Upper lobe of left lung (tissue), 6 donors: Measurements from ENCODE around the gene NAA60. TPM values are rescaled to one million over a fixed set of nuclear protein-coding genes. Genes with fewer than 3 reads are reported as not detected.

Experiments used
- ATAC-seq, 2 donors: fragments of 200-7000 bp; cut with Tn5 transposase; one replicate each; pipeline ENCODE4 v1.9.1; 2022; ENCODE audit warnings: mild to moderate bottlenecking in 2 of 2, moderate library complexity in 2 of 2; ENCODE audit not compliant: low FRiP score in 2 of 2
- DNase-seq, 2 donors: peaks; one replicate each; pipeline ENCODE4 v3.0.0-alpha.2; 2019 to 2020
- H3K27ac ChIP-seq, 4 donors: fragments of 200-600 bp; sonication (generic); one replicate each; pipeline ENCODE4 v1.5.1; 2016 to 2019
- H3K27me3 ChIP-seq, 4 donors: fragments of 200-600 bp; sonication (generic); one replicate each; pipeline ENCODE4 v1.5.1; 2017 to 2019
- H3K36me3 ChIP-seq, 4 donors: fragments of 200-600 bp; sonication (generic); one replicate each; pipeline ENCODE4 v1.5.1; 2016 to 2019
- H3K4me1 ChIP-seq, 4 donors: fragments of 200-600 bp; sonication (generic); one replicate each; pipeline ENCODE4 v1.5.1; 2018 to 2019
- H3K4me3 ChIP-seq, 4 donors: fragments of 200-600 bp; sonication (generic); one replicate each; pipeline ENCODE4 v1.5.1; 2017 to 2019; ENCODE audit warnings: mild to moderate bottlenecking in 2 of 4, moderate library complexity in 1 of 4
- H3K9me3 ChIP-seq, 4 donors: fragments of 200-600 bp; sonication (generic); one replicate each; pipeline ENCODE4 v1.5.1; 2018 to 2019
- EP300 ChIP-seq, 4 donors: sonication (generic); formaldehyde crosslinking; IDR thresholded peaks; one replicate each; pipeline ENCODE4 v1.5.1; 2017; ENCODE audit warnings: antibody characterized with exemption in 4 of 4, control low read depth in 2 of 4
- POLR2A ChIP-seq, 4 donors: fragments of 450-650 bp; IDR thresholded peaks; one replicate each; pipeline ENCODE4 v1.5.1; 2016 to 2017; ENCODE audit warnings: antibody characterized with exemption in 4 of 4, mild to moderate bottlenecking in 2 of 4
- POLR2AphosphoS5 ChIP-seq, 2 donors: sonication (generic); formaldehyde crosslinking; IDR thresholded peaks; one replicate each; pipeline ENCODE4 v1.5.1; 2017; ENCODE audit warnings: antibody characterized with exemption in 2 of 2
- WGBS, 2 donors: methylation state at CpG; one replicate each; pipeline ENCODE4 v1.1.5; 2017 to 2018; 5-methylcytosine and 5-hydroxymethylcytosine counted together
- total RNA-seq, 6 donors: library from RNA; depleted of rRNA in 4 of 6; stranded (reverse); fragments of >200 nt in 4 of 6; gene quantifications; one replicate each; pipeline versions ENCODE4 v1.1.0 to v1.2.1, GENCODE V29; 2016 to 2021
- TF ChIP-seq, protein P1 (sequence below), 6 experiments: fragments of 450-650 bp in 4 of 6; fragments of 200-600 bp in 2 of 6; sonication (generic) in 2 of 6; IDR thresholded peaks; one replicate each; pipeline ENCODE4 v1.5.1; 2016 to 2019; ENCODE audit warnings: antibody characterized with exemption in 6 of 6
- donor health status: DM: no; HTN: no; CAD: no; lungs with moderate emphysema.
- donor health status: DM: no; HTN: yes; CAD: no; lungs with severe emphysema.

NAA60 gene
- total RNA-seq, 6 donors from 2014 or later = 33.0 to 77.5 (median 54.6) TPM

DNA sequence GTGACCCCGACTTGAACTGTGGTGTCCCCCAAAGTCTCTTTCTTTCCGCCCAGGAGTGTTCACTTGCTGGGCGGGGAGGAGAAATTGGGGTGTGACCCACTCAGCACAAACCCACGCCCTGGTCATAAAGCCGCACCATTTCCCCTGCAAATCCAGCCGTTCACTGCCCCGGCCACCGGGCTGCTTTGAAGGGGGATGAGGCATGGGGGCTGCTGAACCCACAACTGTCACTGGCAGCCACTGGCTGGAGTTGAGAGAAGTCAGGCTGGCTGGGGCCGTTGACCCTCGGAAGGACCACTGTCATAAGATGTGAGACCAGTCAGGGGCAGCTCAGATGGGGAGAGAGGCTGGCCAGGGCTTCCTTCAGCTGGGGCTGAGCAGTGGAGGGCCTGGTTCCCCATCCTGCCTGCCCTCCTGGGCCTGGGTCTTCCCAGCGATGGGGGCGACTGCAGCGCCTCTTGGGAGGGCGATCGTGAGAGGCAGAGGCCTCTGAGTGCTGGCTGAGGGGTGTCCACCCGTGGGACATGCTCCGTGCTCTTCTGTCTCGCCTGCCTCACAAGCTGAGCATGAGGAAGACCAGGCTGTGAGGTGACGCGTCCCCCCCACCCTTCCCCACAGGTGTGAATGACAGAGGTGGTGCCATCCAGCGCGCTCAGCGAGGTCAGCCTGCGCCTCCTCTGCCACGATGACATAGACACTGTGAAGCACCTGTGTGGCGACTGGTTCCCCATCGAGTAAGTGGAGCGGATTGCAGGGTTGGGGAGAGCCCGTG, 32.3 kb downstream of the NAA60 start:
- Histone ChIP-seq H3K27ac (no peak overlapping the region), H3K4me3 (no peak overlapping the region), H3K27me3 (no peaks in the 10 kb centered on the region), H3K36me3 (peaks cover 1 to 26% (median 13%) of the 10 kb centered on the region in 4 donors), H3K4me1 (peaks cover 0 to 11% (median 5%) of the 10 kb centered on the region in 4 donors), H3K9me3 (no peaks in the 10 kb centered on the region)
- ATAC-seq (no peak), DNase-seq (peak in 1 of 2 donors; percentile 46)
- 94% methylated on average over 14 to 29 of the region's 29 CpGs for WGBS, 2 donors
- TF ChIP-seq, protein P1, sequence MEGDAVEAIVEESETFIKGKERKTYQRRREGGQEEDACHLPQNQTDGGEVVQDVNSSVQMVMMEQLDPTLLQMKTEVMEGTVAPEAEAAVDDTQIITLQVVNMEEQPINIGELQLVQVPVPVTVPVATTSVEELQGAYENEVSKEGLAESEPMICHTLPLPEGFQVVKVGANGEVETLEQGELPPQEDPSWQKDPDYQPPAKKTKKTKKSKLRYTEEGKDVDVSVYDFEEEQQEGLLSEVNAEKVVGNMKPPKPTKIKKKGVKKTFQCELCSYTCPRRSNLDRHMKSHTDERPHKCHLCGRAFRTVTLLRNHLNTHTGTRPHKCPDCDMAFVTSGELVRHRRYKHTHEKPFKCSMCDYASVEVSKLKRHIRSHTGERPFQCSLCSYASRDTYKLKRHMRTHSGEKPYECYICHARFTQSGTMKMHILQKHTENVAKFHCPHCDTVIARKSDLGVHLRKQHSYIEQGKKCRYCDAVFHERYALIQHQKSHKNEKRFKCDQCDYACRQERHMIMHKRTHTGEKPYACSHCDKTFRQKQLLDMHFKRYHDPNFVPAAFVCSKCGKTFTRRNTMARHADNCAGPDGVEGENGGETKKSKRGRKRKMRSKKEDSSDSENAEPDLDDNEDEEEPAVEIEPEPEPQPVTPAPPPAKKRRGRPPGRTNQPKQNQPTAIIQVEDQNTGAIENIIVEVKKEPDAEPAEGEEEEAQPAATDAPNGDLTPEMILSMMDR (IDR thresholded peaks at IDR 0.05) = no peak
- TF ChIP-seq POLR2A (IDR thresholded peaks at IDR 0.05) (no peak), EP300 (IDR thresholded peaks at IDR 0.05) (no peak), POLR2AphosphoS5 (IDR thresholded peaks at IDR 0.05) (no peak)

DNA sequence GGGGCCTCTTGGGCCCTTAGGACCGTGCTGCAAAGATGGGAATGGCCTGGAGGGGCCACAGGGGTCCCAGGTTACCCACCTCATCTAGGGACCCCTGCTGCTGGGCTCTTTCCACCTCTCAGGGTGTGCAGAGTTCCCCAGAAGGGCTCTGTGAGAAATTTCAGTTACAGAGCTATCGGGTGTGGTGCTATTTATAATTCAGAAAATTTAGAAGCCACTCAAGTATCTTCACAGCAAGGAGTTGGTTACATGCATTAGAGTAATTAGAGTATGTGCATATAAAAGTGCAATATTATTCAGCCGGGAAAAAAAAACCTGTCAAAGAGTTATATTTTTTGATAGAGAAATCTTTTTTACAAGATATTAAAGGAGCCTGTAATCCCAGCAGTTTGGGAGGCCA, 32.9 kb downstream of the NAA60 start:
- TF ChIP-seq EP300 (IDR thresholded peaks at IDR 0.05) (no peak), POLR2AphosphoS5 (IDR thresholded peaks at IDR 0.05) (no peak), POLR2A (IDR thresholded peaks at IDR 0.05) (no peak)
- TF ChIP-seq, protein P1 (IDR thresholded peaks at IDR 0.05) = no peak
- whole genome bisulfite sequencing, 2 donors = 87 to 97% methylated on average over 3 of the region's 3 CpGs
- peaks cover 2 to 32% (median 19%) of the 10 kb centered on the region in 4 donors for H3K36me3 ChIP-seq
- peaks cover 0 to 11% (median 5%) of the 10 kb centered on the region in 4 donors for H3K4me1 ChIP-seq
- no peaks in the 10 kb centered on the region for H3K27me3 ChIP-seq
- ATAC-seq (no peak), DNase-seq (no peak)
- H3K27ac ChIP-seq = no peak overlapping the region
- H3K9me3 ChIP-seq = no peaks in the 10 kb centered on the region
- no peak overlapping the region for H3K4me3 ChIP-seq

DNA sequence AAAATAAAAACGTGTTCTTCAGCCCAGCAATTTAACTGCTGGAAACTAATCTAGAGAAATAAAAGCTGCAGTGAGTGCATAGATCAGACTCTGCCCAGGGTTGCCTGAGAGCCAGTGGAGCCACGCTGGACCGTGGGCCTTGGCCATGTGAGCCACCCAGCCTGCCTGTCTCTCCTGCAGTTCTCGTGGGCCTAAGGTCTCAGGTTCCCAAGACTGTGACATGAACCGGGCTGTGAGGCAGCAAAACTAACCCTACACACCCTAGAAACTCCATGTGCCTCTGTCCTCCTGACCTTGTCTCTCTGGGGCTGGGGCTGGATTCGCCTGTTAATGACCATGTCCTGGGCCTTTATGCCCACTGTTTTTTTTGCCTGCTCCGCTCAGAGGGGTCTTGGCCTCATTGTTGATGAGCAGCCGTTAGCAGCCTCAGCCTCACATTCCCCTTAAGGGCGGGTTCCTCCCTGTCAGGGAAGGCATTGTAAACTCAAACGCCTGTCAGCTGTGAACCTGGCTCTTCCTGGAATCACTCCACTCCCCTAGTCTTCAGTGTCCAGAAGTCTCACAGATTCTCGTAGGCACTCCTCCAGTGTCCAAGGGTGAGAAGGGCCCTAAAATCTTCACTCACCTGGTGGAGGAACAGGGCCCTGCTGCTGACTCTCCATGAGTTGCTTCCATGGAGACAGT, 34.9 kb downstream of the NAA60 start:
- Histone ChIP-seq H3K4me1 (peaks cover 0 to 11% (median 5%) of the 10 kb centered on the region in 4 donors), H3K27ac (no peak overlapping the region), H3K4me3 (no peak overlapping the region), H3K9me3 (no peaks in the 10 kb centered on the region), H3K27me3 (no peaks in the 10 kb centered on the region), H3K36me3 (peaks cover 18 to 52% (median 38%) of the 10 kb centered on the region in 4 donors)
- ATAC-seq (no peak), DNase-seq (no peak)
- WGBS, 2 donors = 78 to 88% methylated on average over 9 to 11 of the region's 11 CpGs
- TF ChIP-seq POLR2A (IDR thresholded peaks at IDR 0.05) (no peak), POLR2AphosphoS5 (IDR thresholded peaks at IDR 0.05) (no peak), EP300 (IDR thresholded peaks at IDR 0.05) (no peak)
- TF ChIP-seq, protein P1 (IDR thresholded peaks at IDR 0.05) = no peak

DNA sequence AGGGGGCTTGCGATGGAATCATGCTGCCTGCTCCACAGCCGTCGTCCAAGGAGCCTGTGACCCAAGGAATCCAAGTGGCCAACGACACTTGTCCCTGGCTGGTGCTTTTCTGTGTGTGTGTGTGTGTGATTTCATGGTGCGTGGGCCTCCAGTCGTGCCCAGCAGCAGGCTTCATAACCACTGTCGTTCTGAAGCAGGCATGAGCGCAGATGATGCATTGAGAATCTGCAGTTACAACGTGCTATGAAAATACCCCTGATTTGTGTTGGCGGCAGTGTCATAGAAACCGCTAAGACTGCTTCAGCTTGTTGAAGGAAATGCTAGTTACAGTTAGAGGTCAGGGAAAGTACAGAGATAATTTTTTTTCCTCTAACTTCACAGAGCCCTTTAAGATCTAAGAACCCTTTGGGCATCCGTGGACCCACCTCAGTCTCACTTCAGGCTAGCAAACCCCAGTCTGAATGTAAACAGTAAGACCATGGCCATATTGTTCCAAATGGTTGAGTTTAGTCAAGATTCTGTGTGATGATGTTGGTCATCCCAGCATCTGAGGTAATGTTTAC, 36.3 kb downstream of the NAA60 start:
- H3K4me1 ChIP-seq = peaks cover 0 to 10% (median 0%) of the 10 kb centered on the region in 4 donors
- TF ChIP-seq POLR2AphosphoS5 (IDR thresholded peaks at IDR 0.05) (no peak), EP300 (IDR thresholded peaks at IDR 0.05) (no peak), POLR2A (IDR thresholded peaks at IDR 0.05) (no peak)
- TF ChIP-seq, protein P1 (IDR thresholded peaks at IDR 0.05) = no peak
- no peaks in the 10 kb centered on the region for H3K9me3 ChIP-seq
- H3K36me3 ChIP-seq = peaks cover 26 to 65% (median 52%) of the 10 kb centered on the region in 4 donors
- no peaks in the 10 kb centered on the region for H3K27me3 ChIP-seq
- no peak for DNase-seq
- H3K4me3 ChIP-seq = no peak overlapping the region
- ATAC-seq = no peak
- H3K27ac ChIP-seq = no peak overlapping the region
- 83 to 91% methylated on average over 12 of the region's 12 CpGs for WGBS, 2 donors
